ENCODE measurements around the gene SLC33A1. TPM values are rescaled to one million over a fixed set of nuclear protein-coding genes. Genes with fewer than 3 reads are reported as not detected.

The SLC33A1 gene
- 19.7 TPM for total RNA-seq (ENCODE audit: unreplicated experiment)
- long read RNA-seq, partial matches to known transcripts: 0 of 4 reads
- long read RNA-seq, other reads (novel, unspliced or antisense): 4 of 4 reads

DNA sequence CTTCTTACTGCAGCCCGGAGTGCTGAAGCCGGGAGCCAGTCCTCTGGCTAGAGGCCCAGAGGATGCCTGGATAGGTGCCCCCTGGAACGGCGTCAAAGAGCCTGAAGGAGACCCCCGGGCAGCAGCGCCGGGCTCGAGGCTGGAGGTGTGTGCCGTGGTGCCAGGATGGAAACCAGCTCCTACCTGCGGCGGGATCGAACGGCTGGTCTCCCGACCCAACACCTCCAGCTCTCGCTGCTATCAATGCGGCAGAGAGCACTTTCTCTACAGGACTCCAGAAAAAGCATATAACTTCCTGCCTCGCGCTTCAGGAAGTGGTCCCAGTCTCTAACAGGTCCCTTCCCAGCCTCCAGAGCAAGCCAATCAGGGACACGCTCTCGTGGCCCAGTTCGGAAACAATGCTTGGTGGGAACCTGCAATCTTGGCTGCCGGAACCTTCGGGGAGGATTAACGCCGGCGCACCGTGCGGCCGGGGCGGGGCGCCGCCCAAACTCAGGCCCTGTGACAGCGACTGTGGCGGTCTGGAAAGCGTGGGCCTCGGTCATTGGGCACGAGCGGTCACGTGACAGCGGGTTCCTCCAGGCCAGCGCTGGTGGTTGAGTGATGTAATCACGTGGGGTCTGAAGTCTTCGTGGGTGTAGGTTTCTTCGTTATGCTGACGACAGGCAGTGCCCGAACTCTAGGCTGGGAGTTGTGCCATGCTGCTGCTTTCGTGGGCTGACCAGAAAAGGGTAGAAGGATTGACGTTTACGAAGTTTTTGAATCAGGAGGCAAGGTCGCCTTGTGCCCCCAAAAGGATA lies at the start of gene SLC33A1:
Gene SLC33A1, minus strand, starts transcription at position 287 of the 800 bp plus-strand sequence. CDS start 430 bp downstream, outside the sequence.
- TF ChIP-seq, protein P1, sequence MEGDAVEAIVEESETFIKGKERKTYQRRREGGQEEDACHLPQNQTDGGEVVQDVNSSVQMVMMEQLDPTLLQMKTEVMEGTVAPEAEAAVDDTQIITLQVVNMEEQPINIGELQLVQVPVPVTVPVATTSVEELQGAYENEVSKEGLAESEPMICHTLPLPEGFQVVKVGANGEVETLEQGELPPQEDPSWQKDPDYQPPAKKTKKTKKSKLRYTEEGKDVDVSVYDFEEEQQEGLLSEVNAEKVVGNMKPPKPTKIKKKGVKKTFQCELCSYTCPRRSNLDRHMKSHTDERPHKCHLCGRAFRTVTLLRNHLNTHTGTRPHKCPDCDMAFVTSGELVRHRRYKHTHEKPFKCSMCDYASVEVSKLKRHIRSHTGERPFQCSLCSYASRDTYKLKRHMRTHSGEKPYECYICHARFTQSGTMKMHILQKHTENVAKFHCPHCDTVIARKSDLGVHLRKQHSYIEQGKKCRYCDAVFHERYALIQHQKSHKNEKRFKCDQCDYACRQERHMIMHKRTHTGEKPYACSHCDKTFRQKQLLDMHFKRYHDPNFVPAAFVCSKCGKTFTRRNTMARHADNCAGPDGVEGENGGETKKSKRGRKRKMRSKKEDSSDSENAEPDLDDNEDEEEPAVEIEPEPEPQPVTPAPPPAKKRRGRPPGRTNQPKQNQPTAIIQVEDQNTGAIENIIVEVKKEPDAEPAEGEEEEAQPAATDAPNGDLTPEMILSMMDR (IDR thresholded peaks at IDR 0.05; ENCODE audit: partially characterized antibody, unreplicated experiment): peak; percentile 13
- Mint-ChIP-seq H3K9me3 (ENCODE audit: unreplicated experiment) (peaks cover 8% of the 10 kb centered on the region), H3K4me1 (ENCODE audit: low read depth, unreplicated experiment) (peaks cover 10% of the 10 kb centered on the region), H3K4me3 (ENCODE audit: unreplicated experiment) (peak within 1 kb of the TSS; percentile 96), H3K36me3 (ENCODE audit: unreplicated experiment) (no peaks in the 10 kb centered on the region), H3K27me3 (ENCODE audit: unreplicated experiment) (peaks cover 5% of the 10 kb centered on the region), H3K27ac (ENCODE audit: unreplicated experiment) (peak within 1 kb of the TSS; percentile 96)
- peak; percentile 98 for DNase-seq

DNA sequence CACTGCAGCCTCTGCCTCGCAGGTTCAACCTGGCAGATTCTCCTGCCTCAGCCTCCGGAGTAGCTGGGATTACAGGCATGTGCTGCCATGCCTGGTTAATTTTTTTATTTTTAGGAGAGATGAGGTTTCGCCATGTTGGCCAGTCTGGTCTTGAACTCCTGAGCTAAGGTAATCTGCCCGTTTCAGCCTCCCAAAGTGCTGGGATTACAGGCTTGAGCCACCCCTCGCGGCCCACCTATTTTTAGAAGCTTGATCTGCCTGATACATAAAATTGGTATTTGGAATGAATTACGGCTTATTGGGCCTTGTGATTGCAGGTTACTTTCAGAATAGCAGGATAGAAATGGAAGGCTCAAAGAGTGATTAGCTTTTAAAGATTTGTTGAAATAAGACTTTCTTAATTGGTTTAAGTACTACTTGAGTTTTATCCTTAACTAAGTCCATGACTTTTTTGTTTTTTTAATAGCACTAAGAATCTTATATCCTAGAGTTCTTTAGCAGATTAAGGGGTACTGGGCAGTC lies 41.2 kb upstream of the SLC33A1 start:
- Mint-ChIP-seq H3K27ac (ENCODE audit: unreplicated experiment) (no peak overlapping the region), H3K9me3 (ENCODE audit: unreplicated experiment) (no peaks in the 10 kb centered on the region), H3K4me3 (ENCODE audit: unreplicated experiment) (no peak overlapping the region), H3K4me1 (ENCODE audit: low read depth, unreplicated experiment) (peaks cover 7% of the 10 kb centered on the region), H3K27me3 (ENCODE audit: unreplicated experiment) (no peaks in the 10 kb centered on the region), H3K36me3 (ENCODE audit: unreplicated experiment) (no peaks in the 10 kb centered on the region)
- TF ChIP-seq, protein P1 (IDR thresholded peaks at IDR 0.05; ENCODE audit: partially characterized antibody, unreplicated experiment): no peak
- no peak for DNase-seq

DNA sequence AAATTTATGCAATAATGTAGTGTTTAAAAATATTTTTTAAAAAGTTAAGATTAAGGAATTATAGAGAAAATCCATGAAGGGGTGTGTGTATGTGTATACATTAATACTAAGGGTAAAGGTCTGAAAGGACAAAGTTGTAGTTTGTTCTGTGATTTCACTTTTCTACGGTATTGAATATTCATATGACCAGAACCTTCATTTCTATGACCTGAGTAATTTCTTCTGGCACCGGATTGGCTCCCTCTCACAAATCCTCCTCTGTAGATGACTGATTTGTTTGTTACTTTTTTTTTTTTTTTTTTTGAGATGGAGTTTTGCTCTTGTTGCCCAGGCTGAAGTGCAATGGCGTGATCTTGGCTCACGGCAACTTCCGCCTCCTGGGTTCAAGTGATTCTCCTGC lies 37.1 kb upstream of the SLC33A1 start:
- H3K4me3 Mint-ChIP-seq (ENCODE audit: unreplicated experiment): no peak overlapping the region
- H3K4me1 Mint-ChIP-seq (ENCODE audit: low read depth, unreplicated experiment): peaks cover 9% of the 10 kb centered on the region
- no peaks in the 10 kb centered on the region for H3K9me3 Mint-ChIP-seq (ENCODE audit: unreplicated experiment)
- no peaks in the 10 kb centered on the region for H3K36me3 Mint-ChIP-seq (ENCODE audit: unreplicated experiment)
- H3K27ac Mint-ChIP-seq (ENCODE audit: unreplicated experiment): no peak overlapping the region
- H3K27me3 Mint-ChIP-seq (ENCODE audit: unreplicated experiment): no peaks in the 10 kb centered on the region
- no peak for DNase-seq
- TF ChIP-seq, protein P1 (IDR thresholded peaks at IDR 0.05; ENCODE audit: partially characterized antibody, unreplicated experiment): no peak

DNA sequence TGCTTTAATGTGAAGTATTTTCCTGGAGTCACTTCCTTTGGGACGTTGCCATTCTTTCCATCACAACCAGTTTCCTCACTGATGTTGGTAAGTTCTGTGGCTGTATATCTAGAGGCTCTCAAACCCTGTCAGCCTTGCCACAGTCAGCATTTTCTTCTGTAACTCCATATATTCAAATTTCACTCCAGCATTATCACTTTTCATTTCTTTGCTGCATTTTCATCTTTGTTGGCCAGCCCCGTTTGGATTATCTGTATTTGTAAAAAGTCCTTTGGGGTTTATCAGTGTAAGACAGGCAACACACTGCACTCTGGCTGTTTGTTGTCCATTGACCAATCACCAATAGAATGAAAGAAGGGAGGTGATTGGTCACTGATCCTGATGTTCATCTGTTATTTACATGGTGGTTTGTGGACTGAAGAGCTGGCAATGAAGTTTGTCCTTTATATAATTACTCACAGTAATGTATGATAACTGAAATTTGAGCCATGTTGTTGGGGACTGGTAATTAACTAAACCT lies 36.5 kb upstream of the SLC33A1 start:
- DNase-seq: no peak
- TF ChIP-seq, protein P1 (IDR thresholded peaks at IDR 0.05; ENCODE audit: partially characterized antibody, unreplicated experiment): no peak
- Mint-ChIP-seq H3K4me1 (ENCODE audit: low read depth, unreplicated experiment) (peaks cover 9% of the 10 kb centered on the region), H3K27ac (ENCODE audit: unreplicated experiment) (peak overlapping the region; percentile 18), H3K4me3 (ENCODE audit: unreplicated experiment) (no peak overlapping the region), H3K9me3 (ENCODE audit: unreplicated experiment) (no peaks in the 10 kb centered on the region), H3K36me3 (ENCODE audit: unreplicated experiment) (no peaks in the 10 kb centered on the region), H3K27me3 (ENCODE audit: unreplicated experiment) (no peaks in the 10 kb centered on the region)

DNA sequence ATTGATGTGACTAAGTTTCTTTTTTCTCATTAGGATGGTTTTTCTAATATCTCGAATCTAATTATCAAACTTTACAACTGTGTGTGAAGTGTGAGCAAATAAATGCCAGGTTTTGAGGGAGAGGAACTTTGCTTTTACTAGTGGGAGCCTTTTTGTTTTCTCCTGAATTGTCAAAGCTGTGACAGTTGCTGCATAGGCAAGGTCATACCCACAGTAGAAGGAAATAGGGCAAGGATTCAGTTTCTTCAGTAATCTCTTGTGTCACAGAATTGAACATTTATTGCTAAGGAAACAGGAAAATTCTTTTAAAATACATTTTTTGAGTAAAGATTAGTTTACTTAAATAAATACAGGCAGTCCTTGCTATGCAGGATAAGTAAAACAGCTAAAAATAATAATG lies 35.7 kb upstream of the SLC33A1 start:
- no peaks in the 10 kb centered on the region for H3K9me3 Mint-ChIP-seq (ENCODE audit: unreplicated experiment)
- H3K36me3 Mint-ChIP-seq (ENCODE audit: unreplicated experiment): no peaks in the 10 kb centered on the region
- H3K27ac Mint-ChIP-seq (ENCODE audit: unreplicated experiment): no peak overlapping the region
- H3K4me1 Mint-ChIP-seq (ENCODE audit: low read depth, unreplicated experiment): peaks cover 9% of the 10 kb centered on the region
- no peak overlapping the region for H3K4me3 Mint-ChIP-seq (ENCODE audit: unreplicated experiment)
- DNase-seq: no peak
- TF ChIP-seq, protein P1 (IDR thresholded peaks at IDR 0.05; ENCODE audit: partially characterized antibody, unreplicated experiment): no peak
- H3K27me3 Mint-ChIP-seq (ENCODE audit: unreplicated experiment): no peaks in the 10 kb centered on the region
